Activated T-cell treated with anti-CD3 and anti-CD28 coated beads, Interleukin-2, amount 50 U/mL, for 4 hours (primary cell): ENCODE data around the gene SPRR3. TPM values are rescaled to one million over a fixed set of nuclear protein-coding genes. Genes with fewer than 3 reads are reported as not detected.

ENCODE experiments used
- ATAC-seq, 2 donors: fragments of 200-7000 bp; cut with Tn5 transposase; one replicate each; pipeline ENCODE4 v1.10.0; 2021
- DNase-seq: peaks from one replicate; pipeline ENCODE4 v3.0.0-alpha.2; 2020
- H3K27me3 Mint-ChIP-seq: one replicate; pipeline ENCODE4 v1.8.0; 2021; ENCODE audit warnings: low read depth, mixed read lengths
- H3K36me3 Mint-ChIP-seq: one replicate; pipeline ENCODE4 v1.8.0; 2022; ENCODE audit warnings: mixed read lengths; ENCODE audit not compliant: insufficient read depth
- H3K4me1 Mint-ChIP-seq: one replicate; pipeline ENCODE4 v1.8.0; 2021; ENCODE audit warnings: low read depth, mixed read lengths
- H3K4me3 Mint-ChIP-seq: one replicate; pipeline ENCODE4 v1.8.0; 2021; ENCODE audit warnings: mild to moderate bottlenecking, moderate library complexity, mixed read lengths
- H3K9me3 Mint-ChIP-seq: one replicate; pipeline ENCODE4 v1.8.0; 2021; ENCODE audit warnings: mixed read lengths
- total RNA-seq, 3 donors: library from RNA; stranded (reverse); gene quantifications; one replicate each; pipeline ENCODE4 v1.2.1, GENCODE V29; 2021

Gene SPRR3
- total RNA-seq, 3 donors from 2014 or later, result not detected

- no peak for ATAC-seq
- H3K4me1 Mint-ChIP-seq, result no peaks in the 10 kb centered on the region
- no peak for DNase-seq
- peaks cover 7% of the 10 kb centered on the region for H3K27me3 Mint-ChIP-seq
- H3K4me3 Mint-ChIP-seq, result no peak within 1 kb of the TSS
- H3K9me3 Mint-ChIP-seq, result no peaks in the 10 kb centered on the region
- no peaks in the 10 kb centered on the region for H3K36me3 Mint-ChIP-seq
These were observed 31.1 kb upstream of the SPRR3 start, which contains the start of gene SPRR4 for GRCh38 chr1:152970495-152970894. Gene SPRR4, plus strand, starts transcription at chr1:152970648. Its CDS starts 1,243 bp downstream, at chr1:152971891.

GRCh38 chr1:152972196-152972886 is 29.2 kb upstream of the SPRR3 start:
- Mint-ChIP-seq H3K4me1 (no peaks in the 10 kb centered on the region), H3K9me3 (no peaks in the 10 kb centered on the region), H3K36me3 (no peaks in the 10 kb centered on the region), H3K4me3 (no peak overlapping the region), H3K27me3 (peaks cover 6% of the 10 kb centered on the region)
- no peak for ATAC-seq
- DNase-seq, result no peak

GRCh38 chr1:152976688-152977087 is 24.9 kb upstream of the SPRR3 start:
- no peaks in the 10 kb centered on the region for H3K4me1 Mint-ChIP-seq
- no peaks in the 10 kb centered on the region for H3K36me3 Mint-ChIP-seq
- H3K4me3 Mint-ChIP-seq, result no peak overlapping the region
- ATAC-seq, result no peak
- H3K9me3 Mint-ChIP-seq, result no peaks in the 10 kb centered on the region
- no peak for DNase-seq
- H3K27me3 Mint-ChIP-seq, result peaks cover 26% of the 10 kb centered on the region

GRCh38 chr1:152977614-152978013 is 23.9 kb upstream of the SPRR3 start:
- Mint-ChIP-seq H3K4me1 (no peaks in the 10 kb centered on the region), H3K27me3 (peaks cover 32% of the 10 kb centered on the region), H3K9me3 (no peaks in the 10 kb centered on the region), H3K4me3 (no peak overlapping the region), H3K36me3 (no peaks in the 10 kb centered on the region)
- DNase-seq, result no peak
- no peak for ATAC-seq

GRCh38 chr1:152980676-152981075 is 20.9 kb upstream of the SPRR3 start:
- Mint-ChIP-seq H3K4me1 (no peaks in the 10 kb centered on the region), H3K27me3 (peaks cover 40% of the 10 kb centered on the region), H3K9me3 (no peaks in the 10 kb centered on the region), H3K36me3 (no peaks in the 10 kb centered on the region), H3K4me3 (no peak overlapping the region)
- ATAC-seq (no peak), DNase-seq (no peak)

GRCh38 chr1:152981146-152981871 is 20.2 kb upstream of the SPRR3 start:
- no peak overlapping the region for H3K4me3 Mint-ChIP-seq
- no peak for ATAC-seq
- H3K27me3 Mint-ChIP-seq, result peaks cover 40% of the 10 kb centered on the region
- no peaks in the 10 kb centered on the region for H3K36me3 Mint-ChIP-seq
- DNase-seq, result no peak
- H3K4me1 Mint-ChIP-seq, result no peaks in the 10 kb centered on the region
- H3K9me3 Mint-ChIP-seq, result no peaks in the 10 kb centered on the region

GRCh38 chr1:152982076-152982475 is 19.5 kb upstream of the SPRR3 start:
- no peak overlapping the region for H3K4me3 Mint-ChIP-seq
- H3K27me3 Mint-ChIP-seq, result peaks cover 43% of the 10 kb centered on the region
- no peaks in the 10 kb centered on the region for H3K9me3 Mint-ChIP-seq
- no peaks in the 10 kb centered on the region for H3K36me3 Mint-ChIP-seq
- ATAC-seq (no peak), DNase-seq (no peak)
- H3K4me1 Mint-ChIP-seq, result no peaks in the 10 kb centered on the region

GRCh38 chr1:152983234-152983633 is 18.3 kb upstream of the SPRR3 start:
- H3K4me3 Mint-ChIP-seq, result no peak overlapping the region
- H3K27me3 Mint-ChIP-seq, result peaks cover 41% of the 10 kb centered on the region
- peaks cover 4% of the 10 kb centered on the region for H3K9me3 Mint-ChIP-seq
- no peaks in the 10 kb centered on the region for H3K36me3 Mint-ChIP-seq
- no peaks in the 10 kb centered on the region for H3K4me1 Mint-ChIP-seq
- no peak for ATAC-seq
- DNase-seq, result no peak

GRCh38 chr1:152983743-152984142 is 17.8 kb upstream of the SPRR3 start, which contains the start of gene SPRR1A:
Gene SPRR1A, plus strand, starts transcription at chr1:152984081. Its CDS starts 1,150 bp downstream, at chr1:152985231.
- Mint-ChIP-seq H3K4me1 (no peaks in the 10 kb centered on the region), H3K9me3 (peaks cover 4% of the 10 kb centered on the region), H3K4me3 (no peak within 1 kb of the TSS), H3K27me3 (peaks cover 38% of the 10 kb centered on the region), H3K36me3 (no peaks in the 10 kb centered on the region)
- DNase-seq (no peak), ATAC-seq (no peak)

GRCh38 chr1:152986578-152986977 is 15.0 kb upstream of the SPRR3 start:
- Mint-ChIP-seq H3K27me3 (peaks cover 26% of the 10 kb centered on the region), H3K9me3 (peaks cover 4% of the 10 kb centered on the region), H3K4me1 (no peaks in the 10 kb centered on the region), H3K4me3 (no peak overlapping the region), H3K36me3 (no peaks in the 10 kb centered on the region)
- no peak for DNase-seq
- ATAC-seq, result no peak

GRCh38 chr1:152993186-152993585 is 8.4 kb upstream of the SPRR3 start:
- H3K4me1 Mint-ChIP-seq, result no peaks in the 10 kb centered on the region
- ATAC-seq (no peak), DNase-seq (no peak)
- no peak overlapping the region for H3K4me3 Mint-ChIP-seq
- H3K9me3 Mint-ChIP-seq, result peaks cover 6% of the 10 kb centered on the region
- peaks cover 13% of the 10 kb centered on the region for H3K27me3 Mint-ChIP-seq
- no peaks in the 10 kb centered on the region for H3K36me3 Mint-ChIP-seq

- Mint-ChIP-seq H3K4me1 (no peaks in the 10 kb centered on the region), H3K9me3 (peaks cover 6% of the 10 kb centered on the region), H3K27me3 (peaks cover 23% of the 10 kb centered on the region), H3K4me3 (no peak overlapping the region), H3K36me3 (no peaks in the 10 kb centered on the region)
- DNase-seq (no peak), ATAC-seq (no peak)
These were observed 5.7 kb upstream of the SPRR3 start for GRCh38 chr1:152995842-152996241.

GRCh38 chr1:152996633-152997400 is 4.7 kb upstream of the SPRR3 start:
- no peaks in the 10 kb centered on the region for H3K4me1 Mint-ChIP-seq
- H3K4me3 Mint-ChIP-seq, result no peak overlapping the region
- ATAC-seq, result no peak
- no peaks in the 10 kb centered on the region for H3K36me3 Mint-ChIP-seq
- peaks cover 28% of the 10 kb centered on the region for H3K27me3 Mint-ChIP-seq
- DNase-seq, result no peak
- peaks cover 6% of the 10 kb centered on the region for H3K9me3 Mint-ChIP-seq

GRCh38 chr1:152997901-152998300 is 3.6 kb upstream of the SPRR3 start:
- Mint-ChIP-seq H3K36me3 (no peaks in the 10 kb centered on the region), H3K9me3 (peaks cover 6% of the 10 kb centered on the region), H3K4me3 (no peak overlapping the region), H3K27me3 (peaks cover 28% of the 10 kb centered on the region), H3K4me1 (no peaks in the 10 kb centered on the region)
- no peak for ATAC-seq
- DNase-seq, result no peak
